HG03565 (cell line): ENCODE measurements around the gene RIPOR3.
A peak's percentile ranks its signal among the peaks of the same experiment; 100 is the strongest.
"Not testable (repeated sequence)": the region's sequence is repeated elsewhere in the genome, so short reads cannot be mapped to it uniquely, and the experiment has no call there.

ENCODE experiments used
- ATAC-seq: cut with Tn5 transposase; IDR thresholded peaks from one replicate; pipeline ENCODE4 v1.9.1; 2021; ENCODE audit warnings: mild to moderate bottlenecking, moderate library complexity; ENCODE audit not compliant: unreplicated experiment

RIPOR3 gene

GRCh38 chr20:50578061-50578777 is 113.1 kb downstream of the RIPOR3 start:
- no peak for ATAC-seq

- no peak for ATAC-seq
Observed at GRCh38 chr20:50577175-50578018, 113.9 kb downstream of the RIPOR3 start.

- ATAC-seq: no peak
Observed at GRCh38 chr20:50575865-50576720, 115.2 kb downstream of the RIPOR3 start.

- ATAC-seq: no peak
Observed at GRCh38 chr20:50574586-50574985, 116.8 kb downstream of the RIPOR3 start.

GRCh38 chr20:50574108-50574507 is 117.2 kb downstream of the RIPOR3 start:
- no peak for ATAC-seq

GRCh38 chr20:50572938-50573777 is 118.2 kb downstream of the RIPOR3 start:
- no peak for ATAC-seq

GRCh38 chr20:50571466-50571865 is 119.9 kb downstream of the RIPOR3 start:
- no peak for ATAC-seq

GRCh38 chr20:50569864-50570836 is 121.2 kb downstream of the RIPOR3 start:
- ATAC-seq: peak; percentile 73

- ATAC-seq: not testable (repeated sequence)
Observed at GRCh38 chr20:50569487-50569863, 121.9 kb downstream of the RIPOR3 start.

- no peak for ATAC-seq
Observed at GRCh38 chr20:50568549-50568942, 122.8 kb downstream of the RIPOR3 start.

- no peak for ATAC-seq
Observed at GRCh38 chr20:50567860-50568548, 123.3 kb downstream of the RIPOR3 start.

GRCh38 chr20:50565871-50566270 is 125.5 kb downstream of the RIPOR3 start:
- no peak for ATAC-seq

GRCh38 chr20:50565383-50565782 is 126.0 kb downstream of the RIPOR3 start:
- no peak for ATAC-seq

GRCh38 chr20:50563133-50563944 is 128.0 kb downstream of the RIPOR3 start:
- ATAC-seq: no peak

GRCh38 chr20:50562262-50562701 is 129.1 kb downstream of the RIPOR3 start:
- ATAC-seq: no peak

- peak; percentile 43 for ATAC-seq
Observed at GRCh38 chr20:50561379-50562078, 129.8 kb downstream of the RIPOR3 start.

GRCh38 chr20:50560867-50561266 is 130.5 kb downstream of the RIPOR3 start:
- no peak for ATAC-seq
